OCI-M2 (cell line): ENCODE results near the gene GOSR1.
"Not testable (repeated sequence)": the region's sequence is repeated elsewhere in the genome, so short reads cannot be mapped to it uniquely, and the experiment has no call there.

Source experiments
- DNase-seq: peaks from one replicate; lab custom pipeline; 2025; ENCODE audit not compliant: unreplicated experiment; lab: John Stamatoyannopoulos, UW

GOSR1 gene

DNA sequence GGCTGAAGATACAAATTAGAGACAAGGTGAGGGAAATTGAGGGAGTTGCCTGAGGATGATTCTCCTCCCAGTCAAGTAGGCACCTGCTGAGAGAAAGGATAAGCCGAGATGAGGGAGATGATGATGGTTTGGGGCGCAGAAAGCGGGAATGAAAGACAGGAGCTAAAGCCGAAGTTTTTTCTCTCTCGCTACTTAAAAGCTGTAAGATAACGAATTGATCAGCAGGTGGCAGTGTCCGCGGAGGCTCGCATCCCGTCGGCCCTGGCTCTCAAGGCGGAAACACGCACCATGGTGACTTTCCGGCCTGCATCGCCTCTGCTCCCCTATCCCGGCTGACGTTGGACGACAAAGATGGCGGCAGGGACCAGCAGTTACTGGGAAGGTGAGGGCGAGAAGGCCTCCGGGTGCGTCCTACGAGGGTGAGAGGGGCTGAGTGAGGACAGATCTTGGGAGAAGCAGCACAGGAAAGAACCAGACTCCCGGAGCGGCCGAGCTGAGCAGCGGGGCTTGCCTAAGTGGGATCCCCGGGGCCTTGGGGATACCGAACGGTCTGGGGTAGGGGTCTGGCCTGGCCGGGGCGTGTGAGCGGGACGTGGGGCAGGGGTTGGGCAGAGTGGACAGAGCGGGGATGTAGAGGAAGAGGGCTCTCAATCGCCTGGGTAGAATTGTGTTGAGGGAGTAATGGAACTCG lies at the start of gene GOSR1:
Gene GOSR1 (plus strand): TSS at position 326 of the 691 bp plus-strand sequence. CDS start 26 bp downstream, at position 352.
- DNase-seq = peak; percentile 73

DNA sequence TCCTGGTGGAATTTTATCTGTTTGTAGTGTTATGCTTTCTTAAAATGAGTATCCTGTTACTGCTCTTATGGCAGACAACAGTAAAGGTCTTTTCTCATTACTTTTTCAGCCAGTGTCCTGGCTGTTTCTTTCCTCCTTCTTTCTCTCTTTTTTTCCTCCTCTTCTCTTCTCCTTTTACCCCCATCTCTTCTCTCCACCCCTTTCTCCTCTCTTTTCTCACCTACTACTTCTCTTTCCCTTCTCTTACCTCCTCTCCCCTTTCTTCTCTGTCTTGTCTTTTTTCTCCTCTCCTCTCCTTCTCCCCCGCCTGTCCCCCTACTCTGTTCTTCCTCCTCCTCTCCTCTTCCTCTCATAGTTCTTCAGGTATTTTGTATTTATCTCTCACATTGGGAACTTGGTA lies 49.6 kb upstream of the GOSR1 start:
- no peak for DNase-seq

DNA sequence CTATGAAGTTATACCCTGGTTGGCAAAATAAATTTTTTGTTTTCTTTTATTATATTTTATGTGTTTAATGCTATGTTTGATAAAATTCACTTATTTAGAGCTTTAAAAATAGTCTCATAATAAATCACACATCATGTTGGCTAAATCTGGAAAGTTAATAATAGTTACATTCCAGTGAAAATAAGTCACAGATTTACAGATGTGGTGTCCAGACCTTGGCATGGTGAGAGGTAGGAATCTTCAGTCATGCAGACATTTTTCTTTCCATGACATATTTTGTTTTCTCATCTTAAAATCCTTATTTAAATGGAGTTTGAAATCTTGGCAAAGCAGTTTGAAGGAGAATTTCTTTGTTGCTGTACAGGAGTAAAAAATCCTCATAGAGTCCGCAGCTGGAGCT lies 48.1 kb upstream of the GOSR1 start:
- DNase-seq = no peak

DNA sequence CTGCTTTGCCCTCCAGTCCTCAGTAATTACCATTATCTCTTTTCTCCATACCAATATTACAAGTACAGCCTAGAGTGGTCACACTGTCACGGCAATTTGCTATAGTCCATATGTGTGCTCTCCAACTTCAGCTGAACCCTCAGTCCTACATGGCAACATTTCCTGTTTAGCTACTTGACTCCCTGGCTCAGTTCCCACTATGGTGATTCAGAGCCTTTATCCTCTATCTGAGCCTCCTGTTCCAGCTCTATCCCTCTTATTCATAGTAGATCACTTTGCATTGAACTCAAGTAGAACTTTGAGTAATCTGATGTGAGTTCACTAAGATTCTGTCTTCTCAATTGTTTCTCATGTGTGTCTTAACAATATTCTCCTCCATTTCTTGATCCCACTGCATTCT lies 43.7 kb upstream of the GOSR1 start:
- no peak for DNase-seq

DNA sequence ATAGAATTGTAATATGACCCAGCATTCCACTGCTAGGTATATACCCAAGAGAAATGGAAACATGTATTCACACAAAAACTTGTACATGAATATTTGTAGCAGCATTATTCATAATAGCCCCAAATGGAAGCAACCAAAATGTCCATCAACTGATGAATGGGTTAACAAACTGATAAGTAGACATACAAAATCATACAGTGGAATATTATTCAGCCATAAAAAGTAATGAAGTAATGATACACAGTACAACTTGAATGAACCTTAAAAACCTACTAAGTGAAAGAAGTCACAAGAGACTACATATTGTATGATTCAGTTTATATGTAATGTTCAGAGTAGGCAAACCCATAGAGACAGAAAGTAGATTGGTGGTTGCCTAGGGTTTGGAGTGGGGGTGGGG lies 40.5 kb upstream of the GOSR1 start:
- no peak for DNase-seq

GRCh38 chr17:30443721-30444120 lies 33.5 kb upstream of the GOSR1 start:
- DNase-seq = no peak

GRCh38 chr17:30446640-30447039 lies 30.6 kb upstream of the GOSR1 start:
- DNase-seq = not testable (repeated sequence)

DNA sequence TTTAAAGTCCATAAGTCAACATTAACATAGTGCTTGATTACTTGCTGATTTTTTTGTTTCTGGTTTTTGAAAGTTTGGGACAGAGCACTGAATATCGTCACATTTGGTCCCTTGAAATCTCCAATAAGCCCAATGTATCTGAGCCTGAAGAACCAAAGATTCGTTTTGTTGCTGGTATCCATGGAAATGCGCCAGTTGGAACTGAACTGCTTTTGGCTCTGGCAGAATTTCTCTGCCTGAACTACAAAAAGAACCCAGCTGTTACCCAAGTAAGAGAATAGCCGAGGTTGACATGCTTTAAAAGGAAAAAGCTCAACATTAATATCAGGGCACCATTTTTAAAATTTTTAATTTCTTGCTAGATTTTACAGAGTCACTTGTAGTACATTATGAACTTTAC lies 27.7 kb upstream of the GOSR1 start:
- no peak for DNase-seq

GRCh38 chr17:30450125-30451027 lies 26.8 kb upstream of the GOSR1 start:
- DNase-seq = no peak

- no peak for DNase-seq
Measured at GRCh38 chr17:30454635-30455034, 22.6 kb upstream of the GOSR1 start.

- DNase-seq = no peak
Measured at GRCh38 chr17:30458371-30458770, 18.8 kb upstream of the GOSR1 start.

GRCh38 chr17:30458797-30459413 lies 18.3 kb upstream of the GOSR1 start:
- DNase-seq = not testable (repeated sequence)

- DNase-seq = no peak
Measured at GRCh38 chr17:30468465-30468864, 8.7 kb upstream of the GOSR1 start.

- DNase-seq = no peak
Measured at GRCh38 chr17:30472238-30472890, 4.8 kb upstream of the GOSR1 start.

GRCh38 chr17:30475206-30475605 lies 2.0 kb upstream of the GOSR1 start:
- no peak for DNase-seq

DNA sequence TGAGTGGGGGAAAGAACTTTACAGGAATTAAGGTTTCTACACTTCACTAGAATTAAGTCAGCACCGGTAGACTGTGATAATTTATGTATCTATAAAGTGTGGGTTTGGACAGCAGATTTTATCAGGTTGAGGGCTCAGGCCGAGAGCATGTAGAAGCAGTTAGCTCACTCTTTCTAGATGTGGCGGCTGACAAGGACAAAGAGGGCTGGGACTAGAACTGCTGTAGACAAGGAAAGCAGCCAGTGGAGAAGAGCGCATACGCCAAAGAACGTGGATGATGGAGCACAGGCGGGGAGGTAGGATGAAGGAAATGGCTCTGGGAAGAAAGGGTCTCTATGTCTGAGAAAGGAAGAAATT lies 504 bp upstream of the GOSR1 start:
- no peak for DNase-seq

DNA sequence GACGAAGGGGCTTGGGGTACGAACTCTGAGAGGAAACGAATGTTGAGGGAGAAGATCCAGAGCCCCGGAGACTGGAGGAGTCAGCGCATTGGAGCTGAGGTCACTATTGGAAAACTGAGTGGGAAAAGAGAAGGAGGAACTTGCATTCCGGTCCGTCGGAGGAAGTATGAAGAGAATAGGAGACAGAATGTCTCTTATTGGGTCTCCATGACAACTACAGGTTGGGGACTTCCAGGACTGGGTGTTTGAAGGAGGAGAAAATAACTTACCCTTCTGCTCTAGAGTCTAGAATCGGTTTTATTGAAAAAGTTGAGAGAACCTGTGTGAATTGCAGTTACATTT lies 537 bp downstream of the GOSR1 start:
- no peak for DNase-seq

DNA sequence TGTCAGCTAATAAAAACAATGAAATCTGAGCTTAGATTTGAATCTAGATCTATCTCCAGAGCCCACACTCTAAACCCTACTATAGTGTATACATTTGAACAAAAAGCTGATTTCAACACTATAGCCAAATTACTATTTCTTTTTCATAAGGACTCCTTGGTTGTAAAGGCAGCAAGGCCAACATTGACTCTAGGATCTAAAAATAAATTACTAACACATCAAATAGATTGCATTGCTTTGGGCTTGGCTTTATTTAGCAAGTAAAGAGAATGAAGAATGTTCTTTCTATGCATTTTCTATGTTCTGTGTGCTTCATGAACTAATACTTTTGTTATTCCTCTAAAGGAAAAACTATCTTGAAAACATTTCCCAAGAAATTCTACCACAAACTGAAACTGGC lies 5.3 kb downstream of the GOSR1 start:
- DNase-seq = no peak

DNA sequence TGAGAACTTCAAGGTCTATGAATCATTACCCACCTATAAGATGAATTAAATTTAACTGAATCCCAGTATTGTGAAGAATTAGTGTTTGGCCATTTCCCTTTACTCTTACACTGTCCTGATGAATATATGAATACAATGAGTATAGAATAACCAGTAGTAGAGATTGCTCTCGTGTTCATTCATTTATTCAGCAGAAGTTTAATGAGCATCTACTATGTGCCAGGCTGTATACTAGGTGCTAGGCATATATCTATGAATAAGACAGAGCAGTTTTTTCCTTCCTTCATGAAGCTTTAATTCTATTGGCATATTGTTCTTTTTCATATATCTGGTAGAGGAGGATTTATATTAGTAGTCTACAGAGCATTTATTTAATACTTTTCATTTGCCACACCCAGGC lies 6.0 kb downstream of the GOSR1 start:
- no peak for DNase-seq

GRCh38 chr17:30493780-30494179 lies 16.6 kb downstream of the GOSR1 start:
- DNase-seq = no peak

DNA sequence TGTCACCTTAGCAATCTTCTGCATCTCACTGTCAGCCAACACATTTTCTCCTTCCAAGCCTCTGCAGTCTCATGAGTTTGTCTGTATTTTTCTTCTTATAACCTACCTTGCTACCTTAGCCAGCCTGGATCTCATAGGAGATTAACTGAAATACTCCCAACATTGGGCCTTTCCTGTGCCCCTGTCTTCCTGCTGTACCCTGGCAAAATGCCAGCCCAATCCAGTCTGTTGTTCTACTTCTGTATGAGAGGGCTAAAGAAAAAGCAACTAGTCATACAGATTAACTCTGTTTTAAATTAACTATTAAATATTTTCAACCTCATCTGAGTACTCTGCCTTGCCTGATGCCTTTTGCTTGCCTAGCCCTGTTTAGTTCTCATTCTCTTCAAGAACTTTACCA lies 18.4 kb downstream of the GOSR1 start:
- DNase-seq = no peak

GRCh38 chr17:30503558-30503957 lies 26.4 kb downstream of the GOSR1 start:
- no peak for DNase-seq
